ENCODE results near the gene TUBG2. TPM values are rescaled to one million over a fixed set of nuclear protein-coding genes. Genes with fewer than 3 reads are reported as not detected.

Gene TUBG2
- total and polyA plus RNA-seq, 10 of the 15 experiments (the other 5 are each of a cell fraction or from before 2014, with no cell fraction given): 1.2 to 12.5 (median 8.9) TPM

GRCh38 chr17:42685831-42686230, 26.7 kb downstream of the TUBG2 start:
- ChIA-PET SMC1A (ENCODE audit: uncharacterized antibody, unreplicated experiment) (interaction anchor here (0.7 to 1.0 kb wide), 2 partner anchors 37 to 108 kb away, joined by 3 to 4 read pairs; no protein-coding TSS in a partner anchor), RAD21 (ENCODE audit: unreplicated experiment) (no interaction called here), POLR2A (no interaction called here), CTCF (interaction anchor here (3.3 kb wide), 1 partner anchor 107 kb away, joined by 32 read pairs; the partner anchor contains the start of gene PSMC3IP)
- Histone ChIP-seq H4K20me1 (ENCODE audit: control insufficient read depth, insufficient read depth) (no peaks in the 10 kb centered on the region), H3K36me3 (ENCODE audit: control insufficient read depth in 2 of 2, insufficient read depth in 2 of 2, low read length in 1 of 2) (peaks cover 8 to 11% of the 10 kb centered on the region in 2 experiments; a peak in 3 of 4 replicates), H2AFZ (ENCODE audit: control insufficient read depth, low read depth, low read length) (no peak overlapping the region), H3K27me3 (replicated peaks in 1 of 2; ENCODE audit: control insufficient read depth in 2 of 2, insufficient read depth in 2 of 2, low read length in 1 of 2) (no peaks in the 10 kb centered on the region), H3K4me1 (ENCODE audit: control insufficient read depth, insufficient read depth, low read length) (no peaks in the 10 kb centered on the region), H3K9me3 (replicated peaks; ENCODE audit: control insufficient read depth, insufficient read depth, low read length) (no peaks in the 10 kb centered on the region; the same call in 2 of the 3 replicates), H3K4me2 (ENCODE audit: control insufficient read depth, insufficient read depth) (no peak overlapping the region), H3K27ac (ENCODE audit: control insufficient read depth, insufficient read depth) (no peak overlapping the region), H3K9ac (ENCODE audit: control insufficient read depth, insufficient read depth, low read length) (no peak overlapping the region), H3K4me3 (no peak overlapping the region), H3K79me2 (ENCODE audit: control insufficient read depth, insufficient read depth, low read length) (peaks cover 26% of the 10 kb centered on the region)
- 94% methylated on average over 14 of the region's 14 CpGs for WGBS (ENCODE audit: insufficient coverage, insufficient replicate concordance, low lambda C conversion rate, missing lambda C conversion rate)
- intact Hi-C loops (cut with micrococcal nuclease; ENCODE audit: unreplicated experiment) (no loop called here), in situ Hi-C loops (cut with MboI) (no loop called here)
- no TSS peak for BruUV-seq (replicated peaks)
- TF ChIP-seq NR2F1 (conservative IDR thresholded peaks at IDR 0.05): no peak
- TF ChIP-seq IKZF2 (IDR thresholded peaks at IDR 0.05): no peak
- TF ChIP-seq ETV6 (conservative IDR thresholded peaks at IDR 0.05 in 1 of 2, IDR thresholded peaks at IDR 0.05 in 1 of 2; ENCODE audit: borderline replicate concordance in 1 of 2, low read depth in 1 of 2): no peak
- TF ChIP-seq SMARCA5 (IDR thresholded peaks at IDR 0.05): no peak
- no peak for TF ChIP-seq BCLAF1 (IDR thresholded peaks at IDR 0.05)
- TF ChIP-seq ZSCAN29 (IDR thresholded peaks at IDR 0.05): no peak
- TF ChIP-seq CREM (IDR thresholded peaks at IDR 0.05; ENCODE audit: low read depth): no peak
- no peak for TF ChIP-seq SMC3 (IDR thresholded peaks at IDR 0.05; ENCODE audit: borderline replicate concordance, low read length)
- FAIRE-seq (no peak), DNase-seq (ENCODE audit: low read depth, low spot score) (no peak), ATAC-seq (no peak)
